CD14-positive monocyte (primary cell): ENCODE data around the gene ILF2. TPM values are rescaled to one million over a fixed set of nuclear protein-coding genes. Genes with fewer than 3 reads are reported as not detected.

ENCODE experiments used
- DNase-seq, 3 donors: peaks; one replicate each; pipeline ENCODE4 v3.0.0-alpha.2; 2011 to 2022
- H2AFZ ChIP-seq: 2 replicates; pipeline ENCODE4 v1.6.0; 2012; ENCODE audit warnings: mild to moderate bottlenecking, low read depth, low read length, inconsistent platforms; ENCODE audit not compliant: insufficient read depth, poor library complexity, severe bottlenecking
- H3K27ac ChIP-seq, 2 donors: 1 replicate in 1 of 2; 2 replicates in 1 of 2; pipeline ENCODE4 v1.5.1; 2012 to 2013; ENCODE audit warnings: low read length in 2 of 2, control low read depth in 1 of 2, inconsistent platforms in 1 of 2, low read depth in 1 of 2, mild to moderate bottlenecking in 1 of 2
- H3K27me3 ChIP-seq, 2 donors: one replicate each; pipeline versions ENCODE4 v1.6.0 to v1.6.1; 2011 to 2013; ENCODE audit warnings: low read length in 2 of 2; ENCODE audit not compliant: control insufficient read depth in 2 of 2, insufficient read depth in 2 of 2
- H3K36me3 ChIP-seq, 2 donors: replicated peaks in 1 of 2; 1 replicate in 1 of 2; 2 replicates in 1 of 2; pipeline versions ENCODE4 v1.5.1 to v1.6.1; 2012 to 2013; ENCODE audit warnings: low read length in 2 of 2, control low read depth in 1 of 2, inconsistent platforms in 1 of 2, mild to moderate bottlenecking in 1 of 2; ENCODE audit not compliant: insufficient read depth in 2 of 2, control insufficient read depth in 1 of 2
- H3K4me1 ChIP-seq, 2 donors: 1 replicate in 1 of 2; 2 replicates in 1 of 2; pipeline versions ENCODE4 v1.5.1 to v1.6.1; 2012 to 2013; ENCODE audit warnings: low read length in 2 of 2, control low read depth in 1 of 2, inconsistent platforms in 1 of 2, mild to moderate bottlenecking in 1 of 2, moderate library complexity in 1 of 2; ENCODE audit not compliant: insufficient read depth in 2 of 2, control insufficient read depth in 1 of 2
- H3K4me2 ChIP-seq: replicated peaks from 2 replicates; pipeline ENCODE3; 2012; ENCODE audit warnings: low read length, moderate library complexity, mild to moderate bottlenecking; ENCODE audit not compliant: poor library complexity, severe bottlenecking; ENCODE audit errors: extremely low read depth
- H3K4me3 ChIP-seq, 3 experiments: fragments of 200-600 bp in 1 of 3; sonication (generic) in 1 of 3; replicated peaks in 1 of 3; 1 replicate in 2 of 3; 2 replicates in 1 of 3; pipeline ENCODE4 v1.5.1; 2011 to 2013; ENCODE audit warnings: low read length in 3 of 3, mild to moderate bottlenecking in 3 of 3, control low read depth in 2 of 3, low read depth in 2 of 3, inconsistent platforms in 1 of 3, moderate library complexity in 1 of 3
- H3K79me2 ChIP-seq: 2 replicates; pipeline ENCODE4 v1.6.0; 2012; ENCODE audit warnings: mild to moderate bottlenecking, control low read depth, inconsistent platforms, low read length, moderate library complexity; ENCODE audit not compliant: insufficient read depth
- H3K9ac ChIP-seq: 2 replicates; pipeline ENCODE4 v1.6.0; 2017; ENCODE audit warnings: low read length, mild to moderate bottlenecking; ENCODE audit not compliant: insufficient read depth, poor library complexity, severe bottlenecking
- H3K9me3 ChIP-seq, 2 donors: replicated peaks in 1 of 2; 1 replicate in 1 of 2; 2 replicates in 1 of 2; pipeline versions ENCODE4 v1.5.1 to v1.6.1; 2012 to 2013; ENCODE audit warnings: low read length in 2 of 2, control low read depth in 1 of 2; ENCODE audit not compliant: control insufficient read depth in 1 of 2, insufficient read depth in 1 of 2
- H4K20me1 ChIP-seq: 2 replicates; pipeline ENCODE4 v1.6.0; 2012; ENCODE audit warnings: mild to moderate bottlenecking, low read length, control low read depth, moderate library complexity; ENCODE audit not compliant: insufficient read depth
- H3K27ac Mint-ChIP-seq, 7 donors: one replicate each; pipeline ENCODE4 v1.8.0; 2020; ENCODE audit warnings: mild to moderate bottlenecking in 7 of 7, mixed read lengths in 7 of 7, moderate library complexity in 6 of 7, inconsistent platforms in 2 of 7
- H3K27me3 Mint-ChIP-seq, 3 donors: one replicate each; pipeline ENCODE4 v1.8.0; 2021 to 2022; ENCODE audit warnings: low read depth in 3 of 3, mild to moderate bottlenecking in 3 of 3, mixed read lengths in 3 of 3, moderate library complexity in 3 of 3, inconsistent platforms in 1 of 3
- H3K36me3 Mint-ChIP-seq, 2 donors: one replicate each; pipeline ENCODE4 v1.8.0; 2020; ENCODE audit warnings: mixed read lengths in 2 of 2, inconsistent platforms in 1 of 2, mild to moderate bottlenecking in 1 of 2
- H3K4me1 Mint-ChIP-seq: one replicate; pipeline ENCODE4 v1.8.0; 2020; ENCODE audit warnings: mild to moderate bottlenecking, mixed read lengths
- H3K4me3 Mint-ChIP-seq, 2 donors: one replicate each; pipeline ENCODE4 v1.8.0; 2020; ENCODE audit warnings: mild to moderate bottlenecking in 2 of 2, mixed read lengths in 2 of 2, moderate library complexity in 1 of 2
- H3K9me3 Mint-ChIP-seq, 7 donors: one replicate each; pipeline ENCODE4 v1.8.0; 2020 to 2022; ENCODE audit warnings: mixed read lengths in 7 of 7, mild to moderate bottlenecking in 6 of 7, moderate library complexity in 6 of 7, inconsistent platforms in 2 of 7
- CTCF ChIP-seq: fragments of 200-600 bp; IDR thresholded peaks from one replicate; pipeline ENCODE4 v1.8.0; 2022; ENCODE audit warnings: antibody characterized with exemption, mild to moderate bottlenecking
- WGBS: methylation state at CpG from one replicate; pipeline ENCODE4 v1.1.5; 2013; ENCODE audit warnings: missing lambda C conversion rate; ENCODE audit not compliant: insufficient coverage; 5-methylcytosine and 5-hydroxymethylcytosine counted together
- intact Hi-C, 2 donors: fragments of 100-400 bp; cut with micrococcal nuclease; formaldehyde crosslinking; loops; one replicate each; pipeline versions ENCODE4 v1.15.0 to v1.15.1; 2023
- polyA plus RNA-seq, 3 donors: library from polyadenylated mRNA; depleted of rRNA in 1 of 3; unstranded in 2 of 3; stranded (reverse) in 1 of 3; fragments of 300-500 nt in 2 of 3; fragments of >200 nt in 1 of 3; fragmentation: Illumina TruSeq in 2 of 3; gene quantifications; 1 replicate in 2 of 3; 2 replicates in 1 of 3; pipeline ENCODE4 v1.2.3, GENCODE V29; 2012 to 2021
- small RNA-seq: library from RNA; depleted of rRNA; stranded (forward); fragments of <200 nt; gene quantifications from one replicate; pipeline ENCODE3, GENCODE V24; 2012; ENCODE audit warnings: low read depth; ENCODE audit not compliant: insufficient read length

ILF2 gene
- polyA plus RNA-seq, 3 donors, result 103 to 118 (median 115) TPM

- Histone ChIP-seq H3K4me2 (no peak within 1 kb of the TSS), H3K9me3 (no peaks in the 10 kb centered on the region), H3K9ac (no peak within 1 kb of the TSS), H4K20me1 (no peaks in the 10 kb centered on the region), H3K27me3 (no peaks in the 10 kb centered on the region), H3K36me3 (no peaks in the 10 kb centered on the region), H3K4me3 (no peak within 1 kb of the TSS), H3K27ac (no peak within 1 kb of the TSS), H2AFZ (no peak within 1 kb of the TSS), H3K4me1 (peaks cover 34 to 46% of the 10 kb centered on the region in 2 donors), H3K79me2 (no peaks in the 10 kb centered on the region)
- Mint-ChIP-seq H3K36me3 (no peaks in the 10 kb centered on the region), H3K9me3 (peaks cover 0 to 2% (median 0%) of the 10 kb centered on the region in 7 donors), H3K4me1 (peaks cover 41% of the 10 kb centered on the region), H3K27me3 (peaks cover 2% of the 10 kb centered on the region in 3 donors), H3K4me3 (no peak within 1 kb of the TSS), H3K27ac (peak within 1 kb of the TSS in 1 of 7 donors; percentile 48)
- intact Hi-C loops, result no loop called here
- DNase-seq, result no peak
- TF ChIP-seq CTCF, result no peak
- 98% methylated on average over 4 of the region's 9 CpGs for WGBS
Measured at GRCh38 chr1:153612755-153613331, 58.0 kb downstream of the ILF2 start, which contains the start of gene S100A16. Gene S100A16, minus strand, starts transcription at chr1:153613137. Its CDS starts 4,986 bp downstream, at chr1:153608151.

- Histone ChIP-seq H3K79me2 (no peaks in the 10 kb centered on the region), H3K4me3 (no peak overlapping the region), H4K20me1 (no peaks in the 10 kb centered on the region), H2AFZ (no peak overlapping the region), H3K9ac (no peak overlapping the region), H3K9me3 (no peaks in the 10 kb centered on the region), H3K4me2 (no peak overlapping the region), H3K4me1 (peaks cover 29 to 40% of the 10 kb centered on the region in 2 donors), H3K27ac (no peak overlapping the region), H3K27me3 (no peaks in the 10 kb centered on the region), H3K36me3 (no peaks in the 10 kb centered on the region)
- Mint-ChIP-seq H3K4me3 (no peak overlapping the region), H3K36me3 (no peaks in the 10 kb centered on the region), H3K27me3 (peaks cover 2% of the 10 kb centered on the region in 3 donors), H3K4me1 (peaks cover 41% of the 10 kb centered on the region), H3K27ac (peak overlapping the region in 2 of 7 donors; percentile 43 to 48), H3K9me3 (peaks cover 0 to 2% (median 0%) of the 10 kb centered on the region in 7 donors)
- no peak for TF ChIP-seq CTCF
- DNase-seq, result no peak
- intact Hi-C loops, result no loop called here
- WGBS, result no CpG with 5 or more reads among the region's 11 CpGs
Measured at GRCh38 chr1:153612111-153612754, 58.6 kb downstream of the ILF2 start.

Small RNA genes lying within 50 kb of the gene (small RNA-seq; reads per million reads assigned to genes)
- gene MIR8083 (not detected), gene RN7SL372P (not detected)

Other genes with a start within 250 kb of the ILF2 start
- not detected for gene S100A7, start 210.3 kb downstream of the ILF2 start, polyA plus RNA-seq
- gene S100A6, start 135.0 kb downstream of the ILF2 start, polyA plus RNA-seq, result 1,000 to 10,000 TPM; 1,242 to 5,004 (median 4,414) TPM
- 1 to 10 TPM in 2 of 3 donors, not detected in 1; 1.4 to 2.1 TPM for gene S100A5, start 130.1 kb downstream of the ILF2 start, polyA plus RNA-seq
- 1,000 to 10,000 TPM; 4,538 to 7,344 (median 6,092) TPM for gene S100A4, start 125.2 kb downstream of the ILF2 start, polyA plus RNA-seq
- gene S100A3, start 121.7 kb downstream of the ILF2 start, polyA plus RNA-seq, result under 1 TPM in 2 of 3 donors, not detected in 1; 0.31 to 0.54 TPM
- under 1 TPM in 1 of 3 donors, not detected in 2; 0.32 TPM for gene S100A2, start 105.1 kb downstream of the ILF2 start, polyA plus RNA-seq
- gene S100A16, start 57.9 kb downstream of the ILF2 start, polyA plus RNA-seq, result not detected
- under 1 TPM in 1 of 3 donors, not detected in 2; 0.08 TPM for gene S100A14, start 54.7 kb downstream of the ILF2 start, polyA plus RNA-seq
- 10 to 100 TPM in 1 of 3 donors, 1 to 10 TPM in 2; 2.5 to 13.9 (median 2.6) TPM for gene S100A13, start 43.5 kb downstream of the ILF2 start, polyA plus RNA-seq
- not detected for gene S100A1, start 42.6 kb downstream of the ILF2 start, polyA plus RNA-seq
- gene CHTOP, start 36.9 kb downstream of the ILF2 start, polyA plus RNA-seq, result 10 to 100 TPM; 28.1 to 56.2 (median 38.2) TPM
- gene SNAPIN, start 12.3 kb downstream of the ILF2 start, polyA plus RNA-seq, result 100 to 1,000 TPM in 2 of 3 donors, 10 to 100 TPM in 1; 30.7 to 141 (median 135) TPM
- not detected for gene NPR1, start 7.7 kb upstream of the ILF2 start, polyA plus RNA-seq
- gene INTS3, start 57.1 kb upstream of the ILF2 start, polyA plus RNA-seq, result 10 to 100 TPM in 2 of 3 donors, 1 to 10 TPM in 1; 9.2 to 76.9 (median 15.9) TPM
- gene SLC27A3, start 104.4 kb upstream of the ILF2 start, polyA plus RNA-seq, result 100 to 1,000 TPM in 2 of 3 donors, 10 to 100 TPM in 1; 84.5 to 123 (median 118) TPM